ELR (cell line): ENCODE measurements around the gene PCCA.
"Not testable (repeated sequence)": the region's sequence is repeated elsewhere in the genome, so short reads cannot be mapped to it uniquely, and the experiment has no call there.

Experiments
- DNase-seq: peaks from one replicate; pipeline ENCODE4 v3.0.0-alpha.2; 2015; ENCODE audit warnings: low read depth

Gene PCCA

DNA sequence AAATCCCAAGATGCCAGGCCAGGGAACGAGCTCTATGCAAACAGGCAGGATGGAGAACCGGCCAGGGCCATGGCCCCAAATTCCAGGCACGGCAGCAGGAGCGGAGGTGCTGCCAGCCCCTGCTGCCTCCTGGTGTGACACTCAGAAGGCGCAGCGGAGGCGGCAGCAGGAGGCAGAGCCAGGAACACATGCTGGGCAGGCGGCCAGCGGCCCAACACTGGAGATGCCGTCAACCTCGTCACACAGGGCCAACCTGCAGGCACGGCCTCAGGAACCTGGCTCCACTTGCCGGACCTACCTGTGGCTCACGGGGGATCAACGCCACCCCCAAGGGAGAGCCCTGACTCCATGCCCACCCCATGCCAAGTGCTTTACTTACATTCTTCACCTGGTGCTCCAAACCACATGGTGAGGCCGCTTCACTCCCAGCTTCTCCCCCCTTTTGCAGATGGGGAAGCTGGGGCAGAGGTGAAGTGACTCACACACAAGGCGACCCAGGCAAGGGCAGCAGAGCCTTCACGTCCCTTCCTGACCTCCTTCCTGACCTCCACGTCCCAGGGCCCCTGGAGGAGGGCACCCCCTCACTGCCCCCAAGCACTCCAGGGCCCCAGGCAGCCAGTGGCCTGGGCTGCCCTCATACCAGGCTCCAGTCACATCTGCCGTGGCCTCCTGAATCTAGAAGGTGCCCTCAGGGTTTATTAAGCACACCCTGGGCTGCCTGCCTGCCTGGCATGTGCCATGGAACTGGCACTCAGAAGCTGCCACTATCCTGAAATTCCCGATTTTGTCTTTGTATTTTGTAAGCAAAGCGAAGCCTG lies 456.2 kb downstream of the PCCA start:
- no peak for DNase-seq

DNA sequence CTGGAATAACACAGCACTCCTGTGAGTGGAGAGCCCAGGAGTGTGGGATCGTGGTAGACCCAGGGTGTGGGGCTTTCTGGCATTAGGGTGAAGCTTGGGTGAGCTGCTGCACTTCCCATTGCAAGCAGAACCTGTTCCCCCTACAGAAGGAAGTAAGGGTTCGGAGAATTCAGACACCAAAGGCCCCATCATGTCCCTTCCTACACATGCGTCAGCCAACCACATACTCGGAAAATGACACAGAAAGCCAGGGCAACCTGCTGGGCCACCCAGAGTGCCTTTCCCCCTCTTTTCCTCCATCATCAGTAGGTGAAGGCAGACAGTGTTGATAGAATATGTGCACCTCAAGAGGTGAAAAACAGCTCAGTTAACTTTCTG lies 456.8 kb downstream of the PCCA start:
- DNase-seq: no peak

DNA sequence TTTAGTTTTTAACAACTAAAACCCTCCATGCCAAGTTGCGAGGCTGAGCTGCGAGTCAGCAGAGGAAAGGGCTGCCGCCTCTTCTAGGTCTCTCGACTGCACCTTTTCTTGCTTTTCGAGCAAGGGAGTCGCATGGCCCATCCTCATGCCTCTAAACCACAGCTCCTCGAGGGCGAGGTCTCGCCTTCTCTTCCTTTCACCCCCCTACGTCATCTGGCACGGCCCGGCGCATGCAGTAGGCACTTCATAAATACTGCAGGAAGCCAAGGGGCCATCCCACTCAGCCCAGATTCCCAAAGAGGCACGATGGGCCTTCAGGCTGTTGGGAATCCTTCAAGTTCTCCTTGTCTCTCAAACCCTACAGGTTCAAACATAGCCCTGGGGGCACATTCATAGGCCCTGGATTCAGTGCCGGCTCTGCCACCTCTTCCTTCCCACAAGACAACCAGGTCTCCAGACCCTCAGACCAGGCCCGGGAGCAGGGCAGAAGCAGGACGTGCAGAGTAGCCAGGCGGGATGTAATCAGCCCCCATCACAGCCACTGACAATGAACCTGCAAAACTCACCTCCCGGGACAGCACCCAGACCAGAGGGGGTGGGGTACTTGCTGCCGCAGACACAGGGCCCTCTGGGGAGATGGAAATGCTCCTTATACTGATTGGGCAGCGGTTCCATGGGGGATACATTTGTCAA lies 458.0 kb downstream of the PCCA start:
- no peak for DNase-seq

DNA sequence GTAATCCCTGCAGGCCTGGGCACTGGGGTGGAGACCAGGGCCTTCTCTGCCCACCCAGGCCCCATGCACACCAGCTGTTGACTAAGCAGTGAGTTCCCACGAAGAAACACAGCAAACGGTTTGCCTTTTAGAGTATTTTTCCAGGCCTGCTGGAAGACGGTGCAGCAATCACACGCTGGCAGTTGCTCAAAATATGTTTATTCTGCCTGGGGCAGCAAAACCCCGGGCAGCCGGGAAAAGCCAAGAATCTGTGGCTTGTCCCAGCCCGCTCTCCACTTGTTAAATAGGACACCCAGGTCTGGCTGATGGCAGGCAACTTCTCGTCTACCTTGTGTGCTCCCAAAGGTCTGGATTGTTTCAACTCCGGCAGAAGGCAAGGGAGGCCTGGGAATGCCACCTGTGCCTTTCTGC lies 458.9 kb downstream of the PCCA start:
- no peak for DNase-seq

DNA sequence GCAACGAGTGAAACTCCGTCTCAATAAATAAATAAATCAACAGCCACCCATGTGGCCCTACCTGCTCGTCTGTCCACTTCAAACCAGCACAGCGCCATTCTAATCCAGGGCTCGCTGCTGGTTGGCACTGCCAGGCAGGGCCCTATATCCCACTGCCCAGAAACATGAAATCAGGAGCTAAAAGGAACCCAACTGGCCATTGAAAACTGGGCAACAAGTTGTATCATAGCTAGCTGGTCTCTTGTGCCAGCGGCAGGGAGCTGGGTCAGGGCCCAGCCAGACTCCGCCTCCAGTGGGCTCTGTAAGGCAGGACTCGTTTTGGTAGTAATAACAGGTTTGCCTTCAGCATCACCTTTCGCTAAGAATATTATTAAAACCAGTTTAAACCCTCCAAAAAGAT lies 460.4 kb downstream of the PCCA start:
- no peak for DNase-seq

DNA sequence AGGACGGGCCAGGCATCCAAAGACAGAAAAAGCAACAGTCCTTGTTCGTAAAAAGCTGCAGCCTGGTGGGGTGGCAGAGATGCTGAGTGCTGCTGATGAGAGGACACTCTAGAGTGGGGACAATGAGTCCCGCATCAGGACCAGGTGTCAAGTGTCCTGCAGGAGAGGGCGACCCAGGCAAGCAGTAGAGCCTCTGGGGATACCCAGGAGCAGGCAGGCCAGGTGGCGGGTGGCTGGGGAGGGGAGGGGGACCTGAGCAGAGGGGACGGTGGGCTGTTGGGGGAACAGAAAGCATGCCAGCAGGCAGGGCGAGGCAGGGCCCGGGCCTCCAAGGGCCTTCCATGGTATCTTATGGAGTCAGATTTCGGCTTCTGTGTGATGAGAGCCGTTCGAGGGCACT lies 463.9 kb downstream of the PCCA start:
- DNase-seq: no peak

DNA sequence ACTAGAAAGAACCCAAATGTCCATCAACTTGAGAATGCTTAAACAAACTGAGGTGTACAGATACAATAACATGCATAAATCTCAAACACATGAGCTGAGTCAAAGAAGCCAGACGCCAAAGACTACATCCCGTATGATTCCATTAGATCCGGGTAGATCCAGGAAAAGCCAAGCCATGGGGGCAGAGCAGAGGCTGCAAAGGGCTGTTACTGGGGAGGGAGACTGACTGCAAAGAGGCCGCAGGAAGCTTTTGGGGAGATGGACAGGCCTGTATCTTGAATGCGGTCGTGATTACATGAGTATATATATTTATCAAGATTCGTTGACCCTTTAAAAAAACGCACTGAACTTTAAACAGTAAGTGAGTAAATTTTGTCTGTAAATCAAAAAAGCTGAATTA lies 471.0 kb downstream of the PCCA start:
- DNase-seq: no peak

DNA sequence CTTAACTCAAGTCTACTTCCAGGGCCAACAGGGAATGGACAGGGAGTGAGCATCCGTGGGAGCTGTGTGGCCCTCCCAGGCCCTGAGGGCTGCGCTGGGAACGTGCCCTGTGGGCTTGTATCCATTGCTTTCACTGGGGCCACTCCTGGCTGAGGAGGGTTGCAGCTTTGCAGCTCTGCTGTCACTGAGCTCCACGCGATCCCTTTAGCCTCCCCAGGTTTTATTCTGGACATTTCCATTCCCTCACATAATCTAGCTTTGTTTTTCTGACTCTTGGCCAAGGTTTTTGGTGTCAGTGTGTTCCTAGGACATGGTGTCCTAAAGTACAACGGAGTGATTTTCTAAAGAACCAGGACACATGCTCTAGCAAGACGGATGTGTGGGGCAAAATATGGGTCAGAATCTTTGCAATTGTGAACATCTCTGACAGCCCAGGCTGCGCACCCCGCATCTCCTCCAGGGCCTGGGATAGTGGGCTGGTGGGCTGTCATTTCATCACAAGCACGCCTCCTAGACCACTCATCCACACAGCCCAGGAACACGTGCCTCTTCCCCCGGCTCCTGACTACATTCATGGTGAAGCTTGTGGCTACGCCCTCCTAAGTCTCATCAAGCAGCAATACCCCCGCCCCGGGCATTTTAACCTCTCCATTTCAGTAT lies 471.7 kb downstream of the PCCA start:
- no peak for DNase-seq

DNA sequence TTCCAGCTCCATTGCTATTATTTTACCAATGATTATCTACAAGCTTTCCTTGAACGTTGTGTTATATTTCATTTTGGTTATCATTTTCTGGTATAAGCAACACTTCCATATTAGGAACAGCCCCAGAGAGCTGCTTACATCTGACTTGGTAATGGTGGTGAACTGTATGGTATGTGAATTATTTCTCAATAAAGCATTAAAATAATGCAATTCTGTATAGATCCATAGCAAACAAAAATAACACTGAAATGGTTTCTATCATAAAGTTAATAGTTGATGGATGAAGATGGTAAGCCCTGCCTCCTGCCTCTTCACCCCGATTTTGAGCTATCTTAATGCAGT lies 472.2 kb downstream of the PCCA start:
- DNase-seq: no peak

DNA sequence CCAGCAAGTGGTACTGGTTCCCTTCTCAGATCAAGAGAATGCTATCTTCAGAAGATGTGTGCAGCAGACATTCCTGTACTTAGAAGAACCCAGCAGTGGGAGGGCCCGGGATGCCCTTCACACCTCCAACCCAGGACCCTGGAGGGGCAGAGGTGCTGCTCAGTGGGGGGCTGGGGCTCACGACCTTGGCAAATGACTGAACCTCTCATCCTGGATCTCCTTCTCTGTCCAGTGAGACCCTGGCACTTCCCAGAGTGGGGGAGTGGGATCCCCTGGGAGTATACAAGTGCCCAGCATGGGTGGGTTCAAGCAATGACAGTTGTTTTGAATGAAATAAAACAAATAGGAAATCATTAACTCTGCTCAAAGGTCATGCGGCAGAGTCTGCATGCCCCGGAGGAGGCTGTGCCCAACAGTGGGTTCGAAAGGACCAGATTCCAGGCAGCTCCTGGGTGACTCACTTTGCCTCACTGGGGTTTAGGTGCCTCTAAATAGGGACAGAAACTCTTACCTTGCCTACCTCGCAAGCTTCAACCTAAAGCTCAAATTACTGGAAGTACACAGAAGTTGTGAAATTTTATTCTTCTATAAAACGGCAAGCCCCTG lies 472.8 kb downstream of the PCCA start:
- DNase-seq: no peak

DNA sequence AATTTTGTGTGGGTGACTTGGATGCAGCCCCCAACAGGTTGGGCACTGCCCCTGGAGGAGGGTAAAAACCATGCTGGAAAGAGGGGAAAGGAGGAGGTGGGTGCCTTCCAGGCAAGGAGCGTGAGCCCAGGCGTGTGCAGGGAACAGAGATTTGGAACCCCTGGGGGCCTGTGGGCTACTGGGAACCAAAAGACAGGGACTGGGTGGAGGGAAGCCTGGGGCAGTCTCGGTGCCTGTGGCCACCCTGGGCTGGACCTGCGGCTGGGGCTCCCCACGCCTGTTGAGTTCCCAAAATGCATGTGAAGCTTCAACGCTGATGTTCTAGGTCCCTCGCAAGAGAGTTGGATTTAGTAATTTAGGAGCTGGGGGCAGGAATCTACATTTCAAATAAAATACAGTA lies 474.9 kb downstream of the PCCA start:
- DNase-seq: no peak

DNA sequence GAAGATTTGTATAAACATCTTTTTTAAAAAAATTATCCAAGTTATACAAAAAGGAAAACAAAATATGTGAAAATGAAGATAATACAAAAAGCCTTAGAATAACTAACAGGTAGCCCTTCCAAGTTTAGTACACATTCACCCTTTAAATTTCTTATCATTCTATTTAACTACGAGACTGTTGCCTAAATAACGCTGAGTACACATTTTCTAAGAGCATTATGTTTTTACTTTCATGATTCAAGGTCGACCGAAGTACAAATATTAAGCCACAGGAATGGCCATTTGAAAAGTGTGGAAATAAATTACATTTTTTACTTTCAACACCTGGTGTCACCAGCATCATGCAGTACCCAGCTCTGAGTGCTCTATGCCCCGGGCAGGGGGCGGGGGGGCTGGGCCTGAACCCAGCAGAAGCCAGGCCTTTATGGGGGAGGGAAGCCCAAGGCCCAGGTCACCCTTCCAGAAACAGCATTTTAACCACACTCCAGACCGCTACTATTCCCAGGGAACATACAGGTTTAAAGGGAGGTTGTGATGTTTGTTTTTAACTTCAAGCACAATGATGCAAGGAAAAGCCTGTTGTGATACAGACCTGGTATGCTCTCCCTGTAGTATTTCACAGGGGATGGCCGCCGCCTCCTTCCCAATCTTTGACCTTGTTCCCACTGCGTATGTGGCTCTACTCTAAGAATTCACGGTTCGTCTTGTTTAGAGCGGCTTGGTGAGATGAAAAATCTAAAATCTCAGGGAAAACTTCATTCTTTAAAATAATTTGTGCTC lies 475.7 kb downstream of the PCCA start:
- DNase-seq: no peak

DNA sequence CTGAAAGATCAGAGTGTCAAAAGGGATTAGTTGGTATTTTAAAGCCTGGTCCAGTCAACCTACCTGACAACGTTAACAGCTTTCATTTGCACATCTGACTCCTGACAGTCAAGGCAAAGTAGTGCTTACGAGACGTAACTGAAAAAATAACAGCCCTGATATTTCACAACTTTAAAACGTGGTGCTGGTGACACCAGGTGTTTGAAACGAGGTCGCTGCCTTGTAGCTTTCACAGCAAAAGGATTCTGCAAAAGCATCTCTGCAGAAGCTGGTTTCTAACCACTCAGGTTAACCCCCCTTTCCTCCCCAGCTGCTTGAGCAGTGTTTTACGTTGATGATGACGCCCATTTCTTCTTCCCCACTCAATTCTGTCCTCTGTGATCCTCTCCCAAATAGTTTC lies 476.4 kb downstream of the PCCA start:
- no peak for DNase-seq

DNA sequence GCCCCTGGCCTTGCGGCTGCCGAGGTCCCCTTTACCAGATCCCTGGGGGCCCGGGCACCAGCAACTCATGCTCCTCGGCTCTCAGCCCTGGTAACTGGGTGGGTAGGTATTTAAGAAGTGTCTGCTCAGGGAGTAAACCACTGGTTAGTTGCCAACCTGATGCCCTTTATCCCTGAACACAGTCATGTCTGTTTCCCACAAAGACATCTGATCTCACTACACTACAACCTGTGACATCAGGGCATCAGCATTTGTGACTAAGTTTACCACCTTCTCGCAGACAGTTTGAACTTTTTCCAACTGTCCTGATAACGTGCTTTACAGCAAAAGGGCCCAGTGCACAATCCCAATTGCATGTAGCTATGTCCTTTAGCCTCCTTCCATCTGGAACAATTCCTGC lies 477.6 kb downstream of the PCCA start:
- DNase-seq: peak; percentile 13

DNA sequence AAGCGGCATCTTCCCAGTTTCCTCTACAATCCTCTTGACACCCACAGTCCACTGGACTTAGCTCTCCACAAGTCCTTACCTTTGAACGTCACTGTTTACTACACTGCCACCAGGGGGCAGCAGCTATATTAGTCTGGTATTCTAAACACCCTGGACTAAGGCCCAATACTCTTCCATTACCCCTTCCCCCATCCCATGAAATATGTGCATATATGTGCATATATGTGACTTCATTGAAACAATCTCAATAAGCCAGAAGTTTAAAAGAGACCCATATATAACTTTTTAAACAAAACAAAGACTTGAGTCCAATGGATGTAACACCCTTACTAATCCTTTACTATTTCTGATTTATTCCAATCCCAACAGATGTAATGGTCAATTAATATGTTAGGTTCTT lies 484.2 kb downstream of the PCCA start:
- DNase-seq: peak; percentile 79

DNA sequence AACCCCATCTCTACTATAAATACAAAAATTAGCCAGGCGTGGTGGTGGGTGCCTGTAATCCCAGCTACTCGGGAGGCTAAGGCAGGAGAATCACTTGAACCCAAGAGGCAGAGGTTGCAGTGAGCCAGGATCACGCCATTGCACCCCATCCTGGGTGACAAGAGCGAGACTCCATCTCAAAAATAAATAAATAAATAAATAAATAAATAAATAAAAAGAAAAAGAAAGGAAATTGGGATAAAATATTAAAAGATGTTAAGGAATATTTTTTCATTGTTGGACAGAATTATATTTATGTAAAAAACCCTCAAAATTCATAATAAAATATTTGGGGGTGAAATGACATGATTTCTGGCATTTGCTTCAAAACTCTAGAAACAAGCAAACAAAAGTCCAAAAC lies 488.3 kb downstream of the PCCA start:
- not testable (repeated sequence) for DNase-seq
